Natural killer cell (primary cell): ENCODE data around the gene MICALL1. TPM values are rescaled to one million over a fixed set of nuclear protein-coding genes. Genes with fewer than 3 reads are reported as not detected.

ENCODE experiments used
- ATAC-seq, 3 donors: fragments of 150-1000 bp in 2 of 3; fragments of 200-7000 bp in 1 of 3; cut with Tn5 transposase; 1 replicate in 1 of 3; 2 replicates in 2 of 3; pipeline ENCODE4 v1.10.0; 2021; ENCODE audit warnings: mild to moderate bottlenecking in 2 of 3, moderate library complexity in 2 of 3
- DNase-seq, 2 donors: peaks; one replicate each; pipeline versions ENCODE4 v3.0.0 to v3.0.0-alpha.2; 2013 to 2021; ENCODE audit warnings: mixed read lengths in 1 of 2
- H3K27ac ChIP-seq: one replicate; pipeline ENCODE4 v1.5.1; 2013; ENCODE audit warnings: mild to moderate bottlenecking, low read length
- H3K27me3 ChIP-seq: one replicate; pipeline ENCODE4 v1.6.1; 2013; ENCODE audit warnings: low read length; ENCODE audit not compliant: control insufficient read depth, insufficient read depth
- H3K36me3 ChIP-seq: one replicate; pipeline ENCODE4 v1.6.1; 2013; ENCODE audit warnings: low read length; ENCODE audit not compliant: control insufficient read depth, insufficient read depth
- H3K4me1 ChIP-seq: one replicate; pipeline ENCODE4 v1.6.1; 2013; ENCODE audit warnings: low read length; ENCODE audit not compliant: control insufficient read depth, insufficient read depth
- H3K4me3 ChIP-seq: one replicate; pipeline ENCODE4 v1.5.1; 2013; ENCODE audit warnings: low read length
- H3K9me3 ChIP-seq: one replicate; pipeline ENCODE4 v1.6.1; 2013; ENCODE audit warnings: low read length; ENCODE audit not compliant: control insufficient read depth, insufficient read depth
- H3K27ac Mint-ChIP-seq, 2 donors: one replicate each; pipeline ENCODE4 v1.8.0; 2022; ENCODE audit warnings: mild to moderate bottlenecking in 2 of 2, mixed read lengths in 2 of 2, moderate library complexity in 1 of 2
- H3K27me3 Mint-ChIP-seq, 2 donors: one replicate each; pipeline ENCODE4 v1.8.0; 2022; ENCODE audit warnings: low read depth in 2 of 2, mixed read lengths in 2 of 2
- H3K36me3 Mint-ChIP-seq: one replicate; pipeline ENCODE4 v1.8.0; 2022; ENCODE audit warnings: mixed read lengths
- H3K4me1 Mint-ChIP-seq, 2 donors: one replicate each; pipeline ENCODE4 v1.8.0; 2022; ENCODE audit warnings: mixed read lengths in 2 of 2
- H3K4me3 Mint-ChIP-seq: one replicate; pipeline ENCODE4 v1.8.0; 2022; ENCODE audit warnings: mild to moderate bottlenecking, moderate library complexity, mixed read lengths
- H3K9me3 Mint-ChIP-seq, 2 donors: one replicate each; pipeline ENCODE4 v1.8.0; 2022; ENCODE audit warnings: mixed read lengths in 2 of 2
- WGBS: methylation state at CpG from one replicate; pipeline ENCODE4 v1.1.7; 2013; ENCODE audit warnings: missing lambda C conversion rate; ENCODE audit not compliant: insufficient coverage; 5-methylcytosine and 5-hydroxymethylcytosine counted together
- intact Hi-C: fragments of 100-400 bp; cut with micrococcal nuclease; formaldehyde crosslinking; loops from one replicate; pipeline ENCODE4 v1.14.2; 2022
- total RNA-seq, 4 donors: library from RNA; stranded (reverse); fragments of 120-200 nt in 1 of 4; gene quantifications; one replicate each; pipeline versions ENCODE4 v1.2.3 to v1.2.4, GENCODE V29; 2013 to 2022
- TF ChIP-seq, protein P1 (sequence below): fragments of 200-600 bp; IDR thresholded peaks from one replicate; pipeline ENCODE4 v1.8.0; 2022; ENCODE audit warnings: antibody characterized with exemption

The MICALL1 gene
- total RNA-seq, 3 donors from 2014 or later (not counting 1 experiment from before 2014, with no cell fraction given), result 24.6 to 34.3 (median 32.4) TPM

DNA sequence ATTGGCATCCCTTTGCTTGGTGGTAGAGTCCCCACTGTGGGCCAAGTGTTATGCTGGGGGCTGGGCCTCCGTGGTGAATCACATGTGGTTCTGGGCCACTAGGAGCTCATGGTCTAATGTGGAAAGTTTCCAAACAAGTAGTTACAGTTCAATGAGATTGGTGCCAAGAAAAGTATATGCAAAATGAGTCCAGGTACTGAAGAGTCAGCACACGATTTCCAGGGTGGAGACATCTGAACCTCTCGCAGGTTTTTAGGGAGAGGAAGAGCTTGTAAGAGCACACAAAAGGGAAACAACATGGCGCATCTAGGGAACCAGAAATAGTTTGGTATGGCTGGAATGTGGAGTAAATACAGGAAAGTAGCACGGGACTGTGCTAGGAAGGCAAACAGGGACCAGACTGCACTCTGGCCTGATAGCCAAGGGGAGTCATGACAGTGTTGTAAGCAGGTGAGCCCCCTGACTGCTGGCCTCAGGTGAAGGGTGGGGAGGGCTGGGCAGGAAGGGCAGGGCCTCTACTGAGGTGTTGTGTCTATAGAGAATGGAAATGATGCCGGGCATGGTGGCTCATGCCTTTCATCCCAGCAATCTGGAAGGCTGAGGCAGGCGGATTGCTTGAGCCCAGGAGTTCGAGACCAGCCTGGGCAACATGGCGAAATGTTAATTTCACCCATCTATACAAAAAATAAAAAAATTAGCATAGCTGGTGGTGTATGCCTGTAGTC lies 60.0 kb downstream of the MICALL1 start:
- H3K9me3 Mint-ChIP-seq, result no peaks in the 10 kb centered on the region
- Histone ChIP-seq H3K27me3 (no peaks in the 10 kb centered on the region), H3K4me3 (no peak overlapping the region), H3K4me1 (peaks cover 4% of the 10 kb centered on the region), H3K9me3 (no peaks in the 10 kb centered on the region), H3K36me3 (peaks cover 48% of the 10 kb centered on the region), H3K27ac (no peak overlapping the region)
- 89% methylated on average over 9 of the region's 9 CpGs for WGBS
- intact Hi-C loops, result loop anchor here (1.0 kb wide), 1 partner anchor 148 kb away; no protein-coding TSS in a partner anchor
- peaks cover 16 to 23% of the 10 kb centered on the region in 2 donors for H3K4me1 Mint-ChIP-seq
- peaks cover 6% of the 10 kb centered on the region for H3K36me3 Mint-ChIP-seq
- no peak for DNase-seq
- ATAC-seq, result no peak
- H3K27me3 Mint-ChIP-seq, result no peaks in the 10 kb centered on the region
- H3K4me3 Mint-ChIP-seq, result no peak overlapping the region
- no peak overlapping the region for H3K27ac Mint-ChIP-seq
- TF ChIP-seq, protein P1, sequence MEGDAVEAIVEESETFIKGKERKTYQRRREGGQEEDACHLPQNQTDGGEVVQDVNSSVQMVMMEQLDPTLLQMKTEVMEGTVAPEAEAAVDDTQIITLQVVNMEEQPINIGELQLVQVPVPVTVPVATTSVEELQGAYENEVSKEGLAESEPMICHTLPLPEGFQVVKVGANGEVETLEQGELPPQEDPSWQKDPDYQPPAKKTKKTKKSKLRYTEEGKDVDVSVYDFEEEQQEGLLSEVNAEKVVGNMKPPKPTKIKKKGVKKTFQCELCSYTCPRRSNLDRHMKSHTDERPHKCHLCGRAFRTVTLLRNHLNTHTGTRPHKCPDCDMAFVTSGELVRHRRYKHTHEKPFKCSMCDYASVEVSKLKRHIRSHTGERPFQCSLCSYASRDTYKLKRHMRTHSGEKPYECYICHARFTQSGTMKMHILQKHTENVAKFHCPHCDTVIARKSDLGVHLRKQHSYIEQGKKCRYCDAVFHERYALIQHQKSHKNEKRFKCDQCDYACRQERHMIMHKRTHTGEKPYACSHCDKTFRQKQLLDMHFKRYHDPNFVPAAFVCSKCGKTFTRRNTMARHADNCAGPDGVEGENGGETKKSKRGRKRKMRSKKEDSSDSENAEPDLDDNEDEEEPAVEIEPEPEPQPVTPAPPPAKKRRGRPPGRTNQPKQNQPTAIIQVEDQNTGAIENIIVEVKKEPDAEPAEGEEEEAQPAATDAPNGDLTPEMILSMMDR, result no peak

DNA sequence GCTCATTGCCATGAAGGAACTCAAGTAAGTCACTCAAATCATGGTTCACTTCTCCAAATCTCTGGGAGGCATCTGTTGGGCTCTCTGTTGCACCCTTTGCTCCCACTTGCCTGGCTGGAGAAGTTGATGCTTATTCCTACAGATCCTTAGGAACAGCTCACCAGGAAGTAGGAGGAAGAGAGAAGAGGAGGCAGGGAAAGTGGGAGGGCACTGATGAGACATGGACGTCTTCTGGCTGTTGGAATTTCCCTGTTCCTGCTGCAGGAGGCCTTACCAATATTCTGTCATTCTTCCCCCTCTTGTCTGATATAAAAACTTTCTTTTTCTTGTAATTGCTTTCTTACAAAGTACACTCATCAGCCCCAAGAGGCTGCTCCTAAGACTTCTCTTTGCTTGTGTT lies 61.0 kb downstream of the MICALL1 start:
- 89% methylated on average over 1 of the region's 1 CpG for WGBS
- Histone ChIP-seq H3K4me1 (peaks cover 4% of the 10 kb centered on the region), H3K4me3 (no peak overlapping the region), H3K27me3 (no peaks in the 10 kb centered on the region), H3K27ac (no peak overlapping the region), H3K36me3 (peaks cover 40% of the 10 kb centered on the region), H3K9me3 (no peaks in the 10 kb centered on the region)
- no peak for DNase-seq
- intact Hi-C loops, result no loop called here
- Mint-ChIP-seq H3K9me3 (no peaks in the 10 kb centered on the region), H3K4me3 (no peak overlapping the region), H3K36me3 (no peaks in the 10 kb centered on the region), H3K4me1 (peaks cover 11 to 26% of the 10 kb centered on the region in 2 donors), H3K27ac (no peak overlapping the region), H3K27me3 (no peaks in the 10 kb centered on the region)
- TF ChIP-seq, protein P1, result no peak
- ATAC-seq, result no peak

DNA sequence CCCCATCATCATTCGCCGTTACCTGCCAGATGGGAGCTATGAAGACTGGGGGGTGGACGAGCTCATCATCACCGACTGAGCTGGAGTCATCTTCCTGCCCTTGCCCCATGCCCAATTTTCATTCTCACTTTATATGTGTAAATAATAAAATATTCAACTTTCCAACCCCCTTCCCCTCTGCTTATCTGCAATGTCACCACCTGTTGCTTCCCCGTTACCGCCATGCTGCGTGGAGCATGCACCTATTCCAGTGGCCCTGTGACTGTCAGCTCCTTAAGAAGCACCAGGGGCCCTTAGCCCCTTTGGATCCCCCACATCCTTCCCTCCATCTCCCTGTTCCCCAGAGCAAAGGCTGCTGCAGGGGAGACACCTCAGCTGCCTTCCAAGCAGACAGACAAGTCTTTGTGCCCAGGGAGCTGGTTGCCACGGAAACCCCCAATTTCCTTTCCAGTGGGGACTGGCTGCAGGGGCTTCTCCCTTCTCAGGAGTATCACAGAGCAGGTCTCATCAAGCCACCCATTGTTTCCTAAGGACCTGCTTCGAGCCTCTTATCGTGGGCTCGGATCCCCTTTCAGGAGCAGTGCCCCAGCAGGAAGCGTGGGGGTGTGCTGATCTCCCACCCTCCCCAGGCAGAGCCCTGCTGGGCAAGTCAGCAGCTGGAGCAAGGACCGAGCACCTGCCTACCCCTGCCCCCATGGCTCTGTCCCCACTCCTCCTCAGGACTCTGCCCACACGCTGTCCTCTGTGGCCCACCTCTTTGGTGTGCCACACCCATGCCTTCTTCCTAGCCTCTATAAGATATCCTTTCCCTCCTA lies 61.7 kb downstream of the MICALL1 start:
- H3K4me1 Mint-ChIP-seq, result peaks cover 11 to 26% of the 10 kb centered on the region in 2 donors
- H3K27ac ChIP-seq, result no peak overlapping the region
- peaks cover 4% of the 10 kb centered on the region for H3K4me1 ChIP-seq
- no peaks in the 10 kb centered on the region for H3K27me3 ChIP-seq
- H3K9me3 Mint-ChIP-seq, result no peaks in the 10 kb centered on the region
- no peak overlapping the region for H3K27ac Mint-ChIP-seq
- no peaks in the 10 kb centered on the region for H3K9me3 ChIP-seq
- ATAC-seq (no peak), DNase-seq (no peak)
- no peak overlapping the region for H3K4me3 ChIP-seq
- TF ChIP-seq, protein P1, result no peak
- no peaks in the 10 kb centered on the region for H3K36me3 Mint-ChIP-seq
- H3K4me3 Mint-ChIP-seq, result no peak overlapping the region
- H3K36me3 ChIP-seq, result peaks cover 37% of the 10 kb centered on the region
- intact Hi-C loops, result no loop called here
- H3K27me3 Mint-ChIP-seq, result no peaks in the 10 kb centered on the region
- WGBS, result 93% methylated on average over 13 of the region's 14 CpGs
